ENCODE measurements around the gene CNDP2. TPM values are rescaled to one million over a fixed set of nuclear protein-coding genes. Genes with fewer than 3 reads are reported as not detected.

The CNDP2 gene
- total and polyA plus RNA-seq, 2 of the 13 experiments (the other 11 are each of a cell fraction or from before 2014, with no cell fraction given): 64.7 to 80.8 TPM

DNA sequence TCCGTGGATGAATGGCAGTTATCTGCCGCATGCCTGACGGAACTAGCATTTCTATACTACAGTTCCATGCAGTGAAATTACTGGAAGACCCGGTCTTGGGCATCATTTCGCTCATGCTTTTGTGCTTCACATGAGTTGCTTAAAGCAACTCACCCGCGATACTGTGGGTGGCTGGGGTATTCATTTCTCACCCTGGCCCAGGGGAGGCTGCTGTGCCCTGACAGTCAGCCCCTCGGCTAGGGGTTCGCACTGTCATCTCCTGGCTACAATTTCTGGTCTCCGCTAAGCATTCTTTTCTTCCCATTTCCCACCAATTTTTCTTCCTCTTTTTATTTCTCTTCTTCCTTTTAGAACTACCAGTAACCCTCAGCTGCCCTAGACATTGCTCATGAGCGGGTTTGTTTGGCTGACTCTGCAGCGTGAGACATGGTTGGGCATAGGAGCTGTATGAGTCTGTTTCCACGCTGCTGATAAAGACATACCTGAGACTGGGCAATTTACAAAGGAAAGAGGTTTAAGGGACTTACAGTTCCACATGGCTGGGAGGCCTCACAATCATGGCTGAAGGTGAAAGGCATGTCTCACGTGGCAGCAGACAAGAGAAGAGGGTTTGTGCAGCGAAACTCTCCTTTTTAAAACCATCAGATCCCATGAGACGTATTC lies 16.5 kb upstream of the CNDP2 start (continued):
- TF ChIP-seq, protein P1, sequence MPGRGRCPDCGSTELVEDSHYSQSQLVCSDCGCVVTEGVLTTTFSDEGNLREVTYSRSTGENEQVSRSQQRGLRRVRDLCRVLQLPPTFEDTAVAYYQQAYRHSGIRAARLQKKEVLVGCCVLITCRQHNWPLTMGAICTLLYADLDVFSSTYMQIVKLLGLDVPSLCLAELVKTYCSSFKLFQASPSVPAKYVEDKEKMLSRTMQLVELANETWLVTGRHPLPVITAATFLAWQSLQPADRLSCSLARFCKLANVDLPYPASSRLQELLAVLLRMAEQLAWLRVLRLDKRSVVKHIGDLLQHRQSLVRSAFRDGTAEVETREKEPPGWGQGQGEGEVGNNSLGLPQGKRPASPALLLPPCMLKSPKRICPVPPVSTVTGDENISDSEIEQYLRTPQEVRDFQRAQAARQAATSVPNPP (CRISPR knock-in tag; IDR thresholded peaks at IDR 0.05): no peak
- TF ChIP-seq ZNF225 (CRISPR knock-in tag; IDR thresholded peaks at IDR 0.05): no peak
- no peak for TF ChIP-seq GTF2F1 (IDR thresholded peaks at IDR 0.05; ENCODE audit: low read length)

DNA sequence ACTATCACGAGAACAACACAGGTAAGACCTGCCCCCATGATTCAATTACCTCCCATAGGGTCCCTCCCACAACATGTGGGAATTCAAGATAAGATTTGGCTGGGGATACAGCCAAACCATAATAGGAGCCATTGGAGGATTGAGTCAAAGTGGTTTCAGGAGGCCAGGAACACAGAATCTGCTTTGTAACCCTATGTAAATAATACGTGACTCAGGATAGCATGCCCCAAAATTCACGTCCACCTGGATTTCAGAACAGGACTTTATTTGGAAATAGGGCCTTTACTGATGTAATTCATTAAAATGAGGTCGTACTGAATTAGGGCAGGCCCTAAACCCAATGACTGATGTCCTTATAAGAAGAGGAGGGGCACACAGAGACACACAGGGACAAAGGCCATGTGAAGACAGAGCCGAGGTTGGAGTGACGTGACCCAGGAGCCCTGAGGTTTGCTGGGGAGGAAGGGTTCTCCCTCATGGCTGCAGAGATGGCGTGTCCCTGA lies 16.0 kb upstream of the CNDP2 start:
- peak overlapping the region; percentile 72 for H3K27ac ChIP-seq (ENCODE audit: extremely low read length, insufficient read depth, low read length)
- peak; percentile 62 for DNase-seq (ENCODE audit: low spot score)
- H3K79me2 ChIP-seq (ENCODE audit: insufficient read depth, low read length): no peaks in the 10 kb centered on the region
- H3K9ac ChIP-seq (ENCODE audit: insufficient read depth, low read depth, low read length): no peak overlapping the region; the same call in 1 of the 2 replicates
- ATAC-seq: peak; percentile 80
- no peaks in the 10 kb centered on the region for H3K27me3 ChIP-seq (ENCODE audit: control insufficient read depth in 1 of 2, insufficient read depth in 2 of 2, low read length in 2 of 2)
- peak; percentile 77 for FAIRE-seq
- POLR2A ChIA-PET: no interaction called here
- H4K20me1 ChIP-seq (ENCODE audit: insufficient read depth, low read length): no peaks in the 10 kb centered on the region
- peak overlapping the region in 1 of 3 experiments; percentile 45; a peak in 1 of 6 replicates for H3K4me3 ChIP-seq (replicated peaks in 1 of 3; ENCODE audit: insufficient read depth in 1 of 3, low read depth in 2 of 3, low read length in 3 of 3)
- peak overlapping the region; percentile 71 for H3K4me2 ChIP-seq (ENCODE audit: low read depth, low read length)
- no peak overlapping the region for H2AFZ ChIP-seq (ENCODE audit: low read length)
- intact Hi-C loops (cut with micrococcal nuclease; ENCODE audit: unreplicated experiment): no loop called here
- WGBS (ENCODE audit: low lambda C conversion rate): 19% methylated on average over 4 of the region's 7 CpGs
- BruUV-seq (replicated peaks): no TSS peak
- H3K36me3 ChIP-seq (replicated peaks in 1 of 2; ENCODE audit: control insufficient read depth in 1 of 2, insufficient read depth in 2 of 2, low read length in 2 of 2): no peaks in the 10 kb centered on the region
- peaks cover 46% of the 10 kb centered on the region for H3K4me1 ChIP-seq (ENCODE audit: insufficient read depth, low read length)
- in situ Hi-C loops (cut with HindIII; ENCODE audit: extremely low pct_ligation_motif_present, low pct_unique_long_range_greater_than_20kb): loop anchor here (25.0 kb wide), 1 partner anchor 293 kb away; no protein-coding TSS in a partner anchor
- CTCF ChIA-PET (ENCODE audit: low intra/inter-chr PET ratio, low total read pairs): no interaction called here
- no peaks in the 10 kb centered on the region for H3K9me3 ChIP-seq (ENCODE audit: low read length)
- no peak for TF ChIP-seq BRD4 (CRISPR knock-in tag; IDR thresholded peaks at IDR 0.05)
- no peak for TF ChIP-seq ELF4 (CRISPR knock-in tag; IDR thresholded peaks at IDR 0.05; ENCODE audit: borderline replicate concordance)
- no peak for TF ChIP-seq ZNF768 (CRISPR knock-in tag; IDR thresholded peaks at IDR 0.05)
- TF ChIP-seq, protein P2, sequence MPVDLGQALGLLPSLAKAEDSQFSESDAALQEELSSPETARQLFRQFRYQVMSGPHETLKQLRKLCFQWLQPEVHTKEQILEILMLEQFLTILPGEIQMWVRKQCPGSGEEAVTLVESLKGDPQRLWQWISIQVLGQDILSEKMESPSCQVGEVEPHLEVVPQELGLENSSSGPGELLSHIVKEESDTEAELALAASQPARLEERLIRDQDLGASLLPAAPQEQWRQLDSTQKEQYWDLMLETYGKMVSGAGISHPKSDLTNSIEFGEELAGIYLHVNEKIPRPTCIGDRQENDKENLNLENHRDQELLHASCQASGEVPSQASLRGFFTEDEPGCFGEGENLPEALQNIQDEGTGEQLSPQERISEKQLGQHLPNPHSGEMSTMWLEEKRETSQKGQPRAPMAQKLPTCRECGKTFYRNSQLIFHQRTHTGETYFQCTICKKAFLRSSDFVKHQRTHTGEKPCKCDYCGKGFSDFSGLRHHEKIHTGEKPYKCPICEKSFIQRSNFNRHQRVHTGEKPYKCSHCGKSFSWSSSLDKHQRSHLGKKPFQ (CRISPR knock-in tag; IDR thresholded peaks at IDR 0.05; ENCODE audit: insufficient replicate concordance): no peak
- TF ChIP-seq, protein P3, sequence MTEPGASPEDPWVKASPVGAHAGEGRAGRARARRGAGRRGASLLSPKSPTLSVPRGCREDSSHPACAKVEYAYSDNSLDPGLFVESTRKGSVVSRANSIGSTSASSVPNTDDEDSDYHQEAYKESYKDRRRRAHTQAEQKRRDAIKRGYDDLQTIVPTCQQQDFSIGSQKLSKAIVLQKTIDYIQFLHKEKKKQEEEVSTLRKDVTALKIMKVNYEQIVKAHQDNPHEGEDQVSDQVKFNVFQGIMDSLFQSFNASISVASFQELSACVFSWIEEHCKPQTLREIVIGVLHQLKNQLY (CRISPR knock-in tag; IDR thresholded peaks at IDR 0.05): no peak
- peak; percentile 25; the same call in 1 of the 2 replicates for TF ChIP-seq PHF21A (CRISPR knock-in tag; IDR thresholded peaks at IDR 0.05)
- TF ChIP-seq, protein P4, sequence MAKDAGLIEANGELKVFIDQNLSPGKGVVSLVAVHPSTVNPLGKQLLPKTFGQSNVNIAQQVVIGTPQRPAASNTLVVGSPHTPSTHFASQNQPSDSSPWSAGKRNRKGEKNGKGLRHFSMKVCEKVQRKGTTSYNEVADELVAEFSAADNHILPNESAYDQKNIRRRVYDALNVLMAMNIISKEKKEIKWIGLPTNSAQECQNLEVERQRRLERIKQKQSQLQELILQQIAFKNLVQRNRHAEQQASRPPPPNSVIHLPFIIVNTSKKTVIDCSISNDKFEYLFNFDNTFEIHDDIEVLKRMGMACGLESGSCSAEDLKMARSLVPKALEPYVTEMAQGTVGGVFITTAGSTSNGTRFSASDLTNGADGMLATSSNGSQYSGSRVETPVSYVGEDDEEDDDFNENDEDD (CRISPR knock-in tag; IDR thresholded peaks at IDR 0.05; ENCODE audit: borderline replicate concordance): 0 out of 2 replicates have a peak, but pooled peaks have one; percentile 6
- TF ChIP-seq CREB1 (IDR thresholded peaks at IDR 0.05): peak; percentile 21; the same call in 1 of the 2 replicates
- peak; percentile 57; the same call in 1 of the 2 replicates for TF ChIP-seq CREB1 (CRISPR knock-in tag; IDR thresholded peaks at IDR 0.05)
- TF ChIP-seq ZNF10 (CRISPR knock-in tag; IDR thresholded peaks at IDR 0.05; ENCODE audit: borderline replicate concordance, low read depth): no peak
- peak; percentile 38; the same call in 1 of the 2 replicates for TF ChIP-seq HNF4G (IDR thresholded peaks at IDR 0.05; ENCODE audit: borderline replicate concordance, low read depth, low read length)
- no peak for TF ChIP-seq HNF4G (CRISPR knock-in tag; IDR thresholded peaks at IDR 0.05; ENCODE audit: borderline replicate concordance, low read depth)
- TF ChIP-seq KDM6A (CRISPR knock-in tag; IDR thresholded peaks at IDR 0.05; ENCODE audit: low read depth): no peak
- no peak for TF ChIP-seq ZNF331 (CRISPR knock-in tag; IDR thresholded peaks at IDR 0.05)
- no peak for TF ChIP-seq NBN (conservative IDR thresholded peaks at IDR 0.05)
- TF ChIP-seq RAD51 (IDR thresholded peaks at IDR 0.05; ENCODE audit: borderline replicate concordance): no peak
- TF ChIP-seq HOXA3 (CRISPR knock-in tag; IDR thresholded peaks at IDR 0.05): peak; percentile 26; the same call in 1 of the 2 replicates
- TF ChIP-seq ZNF335 (CRISPR knock-in tag; IDR thresholded peaks at IDR 0.05): no peak

All from HepG2 (cell line).